Measurements from ENCODE around the gene CBY2.

- TF ChIP-seq POLR2A (IDR thresholded peaks at IDR 0.05; ENCODE audit: low read length) (no peak), GATA1 (IDR thresholded peaks at IDR 0.05; ENCODE audit: low read depth, low read length) (no peak)
Measured at GRCh38 chr13:45683701-45684100, 18.4 kb upstream of the CBY2 start.

All from erythroblast (primary cell).